SK-N-SH (cell line): Measurements from ENCODE around the gene TUBA1B. TPM values are rescaled to one million over a fixed set of nuclear protein-coding genes. Genes with fewer than 3 reads are reported as not detected.

ENCODE experiments used
- CTCF ChIA-PET: fragments of 300-600, 350-600 bp; formaldehyde crosslinking; extraction: SDS; loops from one replicate; lab custom pipeline; 2021; lab: Yijun Ruan, JAX
- POLR2A ChIA-PET: fragments of 350-600 bp; sonication (Branson Sonifier 250); formaldehyde crosslinking; extraction: SDS; loops from one replicate; lab custom pipeline; 2020; ENCODE audit warnings: antibody characterized with exemption, inconsistent platforms; lab: Yijun Ruan, JAX
- DNase-seq: peaks from one replicate; pipeline ENCODE4 v3.0.0; 2012
- H2AFZ ChIP-seq: fragments of 200-600 bp; sonication (generic); 2 replicates; pipeline ENCODE4 v1.8.1; 2016; ENCODE audit warnings: antibody characterized with exemption, mild to moderate bottlenecking, low read depth
- H3F3A ChIP-seq: fragments of 200-600 bp; sonication (generic); replicated peaks from 2 replicates; pipeline ENCODE3; 2016; ENCODE audit warnings: antibody characterized with exemption, mild to moderate bottlenecking; ENCODE audit not compliant: insufficient read depth
- H3K27ac ChIP-seq, 2 experiments: fragments of 200-500 bp in 1 of 2; fragments of 200-600 bp in 1 of 2; sonication (Bioruptor generic) in 1 of 2; sonication (generic), shearing (Covaris generic) in 1 of 2; 2 replicates each; pipeline versions ENCODE4 v1.5.1 to v1.6.1; 2014 to 2016; ENCODE audit warnings: low read depth in 2 of 2, inconsistent platforms in 1 of 2, low read length in 1 of 2, mild to moderate bottlenecking in 1 of 2, mixed read lengths in 1 of 2
- H3K27me3 ChIP-seq: fragments of 200-600 bp; sonication (generic), shearing (Covaris generic); 2 replicates; pipeline ENCODE4 v1.6.1; 2016; ENCODE audit warnings: mixed run types; ENCODE audit not compliant: insufficient read depth
- H3K36me3 ChIP-seq, 2 experiments: fragments of 200-500 bp in 1 of 2; fragments of 200-600 bp in 1 of 2; sonication (Bioruptor generic) in 1 of 2; sonication (generic) in 1 of 2; replicated peaks in 1 of 2; 2 replicates each; pipeline versions ENCODE3 to v1.5.1; 2014 to 2016; ENCODE audit warnings: low read length in 1 of 2, mild to moderate bottlenecking in 1 of 2; ENCODE audit not compliant: insufficient read depth in 2 of 2, control insufficient read depth in 1 of 2
- H3K4me1 ChIP-seq, 2 experiments: fragments of 200-500 bp in 1 of 2; fragments of 200-600 bp in 1 of 2; sonication (Bioruptor generic) in 1 of 2; sonication (generic), shearing (Covaris generic) in 1 of 2; 2 replicates each; pipeline versions ENCODE4 v1.5.1 to v1.6.1; 2014 to 2016; ENCODE audit warnings: low read depth in 1 of 2, low read length in 1 of 2, mixed run types in 1 of 2; ENCODE audit not compliant: insufficient read depth in 2 of 2, control insufficient read depth in 1 of 2
- H3K4me2 ChIP-seq: fragments of 200-600 bp; sonication (generic), shearing (Covaris generic); 2 replicates; pipeline ENCODE4 v1.6.1; 2017; ENCODE audit warnings: mixed run types
- H3K4me3 ChIP-seq, 2 experiments: fragments of 200-500 bp in 1 of 2; fragments of 200-600 bp in 1 of 2; sonication (Bioruptor generic) in 1 of 2; sonication (generic), shearing (Covaris generic) in 1 of 2; 2 replicates each; pipeline versions ENCODE4 v1.5.1 to v1.8.1; 2014 to 2016; ENCODE audit warnings: low read depth in 2 of 2, inconsistent platforms in 1 of 2, low read length in 1 of 2, mild to moderate bottlenecking in 1 of 2, mixed read lengths in 1 of 2, moderate library complexity in 1 of 2
- H3K79me2 ChIP-seq: fragments of 200-600 bp; sonication (generic); 2 replicates; pipeline ENCODE4 v1.8.1; 2017; ENCODE audit warnings: mild to moderate bottlenecking; ENCODE audit not compliant: insufficient read depth
- H3K9ac ChIP-seq: fragments of 200-600 bp; sonication (generic); 2 replicates; pipeline ENCODE4 v1.6.1; 2017; ENCODE audit warnings: mixed run types
- H3K9me2 ChIP-seq: fragments of 200-600 bp; sonication (generic); 2 replicates; pipeline ENCODE4 v1.6.1; 2017; ENCODE audit warnings: mixed run types
- H3K9me3 ChIP-seq: fragments of 200-600 bp; sonication (generic); 2 replicates; pipeline ENCODE4 v1.6.1; 2017; ENCODE audit warnings: mixed run types, mild to moderate bottlenecking, moderate library complexity
- H4K20me1 ChIP-seq: fragments of 200-600 bp; sonication (generic); 2 replicates; pipeline ENCODE4 v1.6.1; 2017; ENCODE audit warnings: mild to moderate bottlenecking, mixed run types; ENCODE audit not compliant: insufficient read depth
- EZH2phosphoT487 ChIP-seq: fragments of 200-600 bp; sonication (generic); IDR thresholded peaks from 2 replicates; pipeline ENCODE4 v1.6.1; 2017; ENCODE audit warnings: low read depth, mixed run types, mild to moderate bottlenecking, antibody characterized with exemption, moderate library complexity, borderline replicate concordance
- FOSL2 ChIP-seq: IDR thresholded peaks from 2 replicates; pipeline ENCODE4 v1.4.0; 2012; ENCODE audit warnings: low read depth, mild to moderate bottlenecking, moderate library complexity, borderline replicate concordance
- GABPA ChIP-seq: IDR thresholded peaks from 2 replicates; pipeline ENCODE4 v1.4.0; 2012; ENCODE audit warnings: low read depth, mild to moderate bottlenecking
- GATA2 ChIP-seq: sonication (generic); formaldehyde crosslinking; IDR thresholded peaks from 2 replicates; pipeline ENCODE4 v1.5.0; 2020; ENCODE audit warnings: mild to moderate bottlenecking, missing genetic modification reagents
- JUND ChIP-seq: IDR thresholded peaks from 2 replicates; pipeline ENCODE4 v1.4.0; 2012
- MEF2A ChIP-seq: IDR thresholded peaks from 2 replicates; pipeline ENCODE4 v1.4.0; 2012; ENCODE audit warnings: low read depth, borderline replicate concordance
- NFIC ChIP-seq: IDR thresholded peaks from 2 replicates; pipeline ENCODE4 v1.4.0; 2012; ENCODE audit warnings: borderline replicate concordance
- NRF1 ChIP-seq: IDR thresholded peaks from 2 replicates; pipeline ENCODE4 v1.6.1; 2012; ENCODE audit warnings: low read depth, mild to moderate bottlenecking, low read length
- POLR2AphosphoS5 ChIP-seq: IDR thresholded peaks from 2 replicates; pipeline ENCODE4 v1.6.1; 2012; ENCODE audit warnings: low read depth, low read length
- SIN3A ChIP-seq: IDR thresholded peaks from 2 replicates; pipeline ENCODE4 v1.6.1; 2012; ENCODE audit warnings: low read depth, mild to moderate bottlenecking, low read length, moderate library complexity, borderline replicate concordance
- YY1 ChIP-seq: IDR thresholded peaks from 2 replicates; pipeline ENCODE4 v1.4.0; 2012; ENCODE audit warnings: low read depth, mild to moderate bottlenecking
- WGBS: methylation state at CpG from one replicate; pipeline ENCODE4 v1.1.6; 2017; ENCODE audit warnings: low lambda C conversion rate; 5-methylcytosine and 5-hydroxymethylcytosine counted together
- polyA plus RNA-seq, 3 experiments: library from polyadenylated mRNA; depleted of rRNA; stranded (reverse); fragments of >200 nt; gene quantifications; 2 replicates each; pipeline ENCODE4 v1.2.3, GENCODE V29; 2012
- TF ChIP-seq, protein P1 (sequence below): fragments of 200-600 bp; sonication (generic); IDR thresholded peaks from 2 replicates; pipeline ENCODE4 v1.6.1; 2017; ENCODE audit warnings: antibody characterized with exemption, mild to moderate bottlenecking, moderate library complexity
- TF ChIP-seq, protein P2 (sequence below): IDR thresholded peaks from 2 replicates; pipeline ENCODE4 v1.4.0; 2012; ENCODE audit warnings: low read depth, borderline replicate concordance
- TF ChIP-seq, protein P3 (sequence below): IDR thresholded peaks from 2 replicates; pipeline ENCODE4 v1.4.0; 2012; ENCODE audit warnings: low read depth

The TUBA1B gene
- polyA plus RNA-seq, 1 of the 3 experiments (the other 2 are of a cell fraction), result 2,454 TPM

DNA sequence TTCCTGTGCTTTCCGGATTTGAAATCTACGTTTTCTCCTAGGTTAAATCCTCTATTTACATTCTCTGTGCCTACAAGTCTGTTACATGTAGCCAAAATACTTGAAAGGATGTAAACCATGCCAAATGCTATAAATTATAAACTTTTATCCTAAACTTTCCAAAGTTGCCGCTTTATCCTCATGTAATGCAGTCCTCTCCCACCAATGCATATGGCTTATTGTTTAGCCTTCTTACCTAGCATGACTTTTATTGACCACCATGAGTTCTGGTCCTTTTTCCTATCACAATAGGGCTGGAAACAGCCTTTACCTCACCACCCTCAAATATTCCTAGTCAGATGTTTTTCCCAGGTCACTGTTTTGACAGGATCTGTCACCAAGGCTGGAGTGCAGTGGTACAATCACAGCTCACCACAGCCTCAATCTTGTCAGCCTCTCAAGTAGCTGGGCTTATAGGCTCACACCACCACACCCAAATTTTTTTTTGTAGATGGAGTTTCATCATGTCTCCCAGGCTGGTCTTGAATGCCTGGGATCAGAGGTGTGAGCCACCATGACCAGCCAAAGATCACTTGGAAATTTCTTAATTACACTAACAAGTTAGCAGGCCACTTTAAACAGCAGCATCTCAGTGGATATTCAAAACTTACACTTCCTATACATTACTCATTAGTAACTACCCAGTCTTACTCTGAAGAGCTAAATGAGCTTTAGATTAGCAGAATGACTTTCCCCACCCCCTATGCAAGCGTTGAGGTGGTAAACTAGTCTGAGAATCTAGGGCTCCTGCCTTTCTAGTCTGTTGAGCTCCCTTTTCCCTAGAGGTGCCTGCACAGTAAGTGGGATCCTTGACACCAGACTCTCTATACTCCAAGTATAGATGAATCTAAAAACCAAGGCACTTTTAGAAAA lies 4.1 kb downstream of the TUBA1B start:
- 89% methylated on average over 4 of the region's 4 CpGs for WGBS
- ChIA-PET POLR2A (interaction anchor here (0.5 to 0.9 kb wide), 4 partner anchors 33 to 108 kb away, joined by 3 to 8 read pairs (median 4); partner anchors contain the start of gene DHH), CTCF (interaction anchor here (0.6 to 7.3 kb wide), 9 partner anchors 23 to 108 kb away, joined by 3 to 69 read pairs (median 3); partner anchors contain the start of gene DHH)
- Histone ChIP-seq H2AFZ (no peak overlapping the region), H3K4me1 (peaks cover 10 to 15% of the 10 kb centered on the region in 2 experiments; a peak in 3 of 4 replicates), H3K9me3 (no peaks in the 10 kb centered on the region), H3K79me2 (peaks cover 32% of the 10 kb centered on the region), H3K4me3 (no peak overlapping the region), H3F3A (peaks cover 50% of the 10 kb centered on the region), H3K36me3 (peaks cover 25 to 30% of the 10 kb centered on the region in 2 experiments), H3K9me2 (no peaks in the 10 kb centered on the region), H3K4me2 (no peak overlapping the region), H4K20me1 (peaks cover 42% of the 10 kb centered on the region), H3K27ac (0 out of 4 replicates have a peak overlapping the region, but pooled peaks of 1 of the 2 experiments have one; percentile 3), H3K9ac (no peak overlapping the region), H3K27me3 (no peaks in the 10 kb centered on the region)
- DNase-seq, result no peak
- TF ChIP-seq YY1, result no peak
- TF ChIP-seq, protein P1, sequence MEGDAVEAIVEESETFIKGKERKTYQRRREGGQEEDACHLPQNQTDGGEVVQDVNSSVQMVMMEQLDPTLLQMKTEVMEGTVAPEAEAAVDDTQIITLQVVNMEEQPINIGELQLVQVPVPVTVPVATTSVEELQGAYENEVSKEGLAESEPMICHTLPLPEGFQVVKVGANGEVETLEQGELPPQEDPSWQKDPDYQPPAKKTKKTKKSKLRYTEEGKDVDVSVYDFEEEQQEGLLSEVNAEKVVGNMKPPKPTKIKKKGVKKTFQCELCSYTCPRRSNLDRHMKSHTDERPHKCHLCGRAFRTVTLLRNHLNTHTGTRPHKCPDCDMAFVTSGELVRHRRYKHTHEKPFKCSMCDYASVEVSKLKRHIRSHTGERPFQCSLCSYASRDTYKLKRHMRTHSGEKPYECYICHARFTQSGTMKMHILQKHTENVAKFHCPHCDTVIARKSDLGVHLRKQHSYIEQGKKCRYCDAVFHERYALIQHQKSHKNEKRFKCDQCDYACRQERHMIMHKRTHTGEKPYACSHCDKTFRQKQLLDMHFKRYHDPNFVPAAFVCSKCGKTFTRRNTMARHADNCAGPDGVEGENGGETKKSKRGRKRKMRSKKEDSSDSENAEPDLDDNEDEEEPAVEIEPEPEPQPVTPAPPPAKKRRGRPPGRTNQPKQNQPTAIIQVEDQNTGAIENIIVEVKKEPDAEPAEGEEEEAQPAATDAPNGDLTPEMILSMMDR, result no peak
- TF ChIP-seq, protein P2, sequence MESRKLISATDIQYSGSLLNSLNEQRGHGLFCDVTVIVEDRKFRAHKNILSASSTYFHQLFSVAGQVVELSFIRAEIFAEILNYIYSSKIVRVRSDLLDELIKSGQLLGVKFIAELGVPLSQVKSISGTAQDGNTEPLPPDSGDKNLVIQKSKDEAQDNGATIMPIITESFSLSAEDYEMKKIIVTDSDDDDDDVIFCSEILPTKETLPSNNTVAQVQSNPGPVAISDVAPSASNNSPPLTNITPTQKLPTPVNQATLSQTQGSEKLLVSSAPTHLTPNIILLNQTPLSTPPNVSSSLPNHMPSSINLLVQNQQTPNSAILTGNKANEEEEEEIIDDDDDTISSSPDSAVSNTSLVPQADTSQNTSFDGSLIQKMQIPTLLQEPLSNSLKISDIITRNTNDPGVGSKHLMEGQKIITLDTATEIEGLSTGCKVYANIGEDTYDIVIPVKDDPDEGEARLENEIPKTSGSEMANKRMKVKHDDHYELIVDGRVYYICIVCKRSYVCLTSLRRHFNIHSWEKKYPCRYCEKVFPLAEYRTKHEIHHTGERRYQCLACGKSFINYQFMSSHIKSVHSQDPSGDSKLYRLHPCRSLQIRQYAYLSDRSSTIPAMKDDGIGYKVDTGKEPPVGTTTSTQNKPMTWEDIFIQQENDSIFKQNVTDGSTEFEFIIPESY, result no peak
- no peak for TF ChIP-seq NFIC
- TF ChIP-seq SIN3A, result peak; percentile 62; the same call in 1 of the 2 replicates
- no peak for TF ChIP-seq EZH2phosphoT487
- TF ChIP-seq FOSL2, result no peak
- no peak for TF ChIP-seq GABPA
- no peak for TF ChIP-seq GATA2
- TF ChIP-seq JUND, result 0 out of 2 replicates have a peak, but pooled peaks have one; percentile 18
- no peak for TF ChIP-seq MEF2A
- no peak for TF ChIP-seq NRF1
- peak; percentile 74 for TF ChIP-seq POLR2AphosphoS5
- TF ChIP-seq, protein P3, sequence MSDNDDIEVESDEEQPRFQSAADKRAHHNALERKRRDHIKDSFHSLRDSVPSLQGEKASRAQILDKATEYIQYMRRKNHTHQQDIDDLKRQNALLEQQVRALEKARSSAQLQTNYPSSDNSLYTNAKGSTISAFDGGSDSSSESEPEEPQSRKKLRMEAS, result no peak
